ENCODE data around the gene MACROH2A2. TPM values are rescaled to one million over a fixed set of nuclear protein-coding genes. Genes with fewer than 3 reads are reported as not detected.

MACROH2A2 gene
- total and polyA plus RNA-seq, 2 experiments from 2014 or later: 11.6 to 16.2 TPM

- TF ChIP-seq REST (IDR thresholded peaks at IDR 0.05; ENCODE audit: unreplicated experiment) (no peak), NANOG (IDR thresholded peaks at IDR 0.05; ENCODE audit: borderline replicate concordance) (no peak)
Observed at GRCh38 chr10:70131560-70131937, 78.9 kb downstream of the MACROH2A2 start (continued).

GRCh38 chr10:70132098-70133029, 79.7 kb downstream of the MACROH2A2 start, which contains the start of gene AIFM2:
Gene AIFM2, minus strand, starts transcription at chr10:70132825. Its CDS starts 8,741 bp downstream, at chr10:70124084.
- TF ChIP-seq ZNF114 (CRISPR knock-in tag; IDR thresholded peaks at IDR 0.05) (no peak), POLR2AphosphoS5 (IDR thresholded peaks at IDR 0.05; ENCODE audit: low read depth) (peak; percentile 40; the same call in 1 of the 2 replicates)
- H3K9me2 ChIP-seq (ENCODE audit: insufficient read depth): no peaks in the 10 kb centered on the region
- DNase-seq (ENCODE audit: low spot score): peak; percentile 91
- no peaks in the 10 kb centered on the region for H3K79me2 ChIP-seq (replicated peaks; ENCODE audit: insufficient read depth)
- H3K27ac ChIP-seq (ENCODE audit: low read depth): no peak within 1 kb of the TSS
- Mint-ChIP-seq H3K4me3 (peak within 1 kb of the TSS; percentile 85), H3K36me3 (ENCODE audit: low read depth) (peaks cover 3% of the 10 kb centered on the region; the same call in 2 of the 3 replicates), H3K27me3 (ENCODE audit: insufficient read depth, low read depth, poor library complexity) (peaks cover 16% of the 10 kb centered on the region), H3K4me1 (peaks cover 6% of the 10 kb centered on the region), H3K27ac (peak within 1 kb of the TSS; percentile 72), H3K9me3 (no peaks in the 10 kb centered on the region)
- peak within 1 kb of the TSS; percentile 61 for H3K4me3 ChIP-seq
- H4K20me1 ChIP-seq (replicated peaks; ENCODE audit: insufficient read depth): no peaks in the 10 kb centered on the region
- H3K4me1 ChIP-seq (ENCODE audit: insufficient read depth): peaks cover 5% of the 10 kb centered on the region; the same call in 1 of the 2 replicates
- peaks cover 32% of the 10 kb centered on the region; the same call in 1 of the 2 replicates for H3K27me3 ChIP-seq (ENCODE audit: insufficient read depth)
- H3K4me2 ChIP-seq: peak within 1 kb of the TSS; percentile 91
- H2AFZ ChIP-seq: peak within 1 kb of the TSS; percentile 97
- no peaks in the 10 kb centered on the region for H3K36me3 ChIP-seq (ENCODE audit: insufficient read depth)
- ATAC-seq: peak; percentile 88
- H3F3A ChIP-seq (replicated peaks; ENCODE audit: low read depth): peaks cover 5% of the 10 kb centered on the region; the same call in 1 of the 2 replicates

DNA sequence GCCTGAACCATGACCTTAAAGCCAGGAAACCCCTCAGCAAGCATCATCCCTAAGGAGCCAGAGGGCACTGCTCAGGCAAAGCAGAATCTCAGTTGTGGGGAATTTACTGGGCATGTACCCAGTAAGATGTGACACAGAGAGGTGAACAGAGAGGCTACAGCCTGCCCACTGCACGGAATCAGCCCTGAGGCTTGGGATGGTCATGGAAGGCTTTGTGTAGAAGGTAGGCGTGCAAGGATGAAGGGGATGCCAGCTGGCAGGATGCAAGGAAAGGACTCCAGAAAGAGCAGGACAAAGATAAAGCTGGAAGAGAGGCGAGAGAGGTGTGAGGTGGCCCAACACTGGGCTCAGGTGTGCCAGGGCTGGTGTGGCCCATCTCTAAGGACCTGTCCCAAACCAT, 82.4 kb downstream of the MACROH2A2 start:
- H3K27ac ChIP-seq (ENCODE audit: low read depth): no peak overlapping the region
- no peaks in the 10 kb centered on the region for H4K20me1 ChIP-seq (replicated peaks; ENCODE audit: insufficient read depth)
- TF ChIP-seq POLR2AphosphoS5 (IDR thresholded peaks at IDR 0.05; ENCODE audit: low read depth): no peak
- TF ChIP-seq REST (IDR thresholded peaks at IDR 0.05; ENCODE audit: unreplicated experiment): no peak
- no peak for TF ChIP-seq ZNF114 (CRISPR knock-in tag; IDR thresholded peaks at IDR 0.05)
- TF ChIP-seq, protein P1, sequence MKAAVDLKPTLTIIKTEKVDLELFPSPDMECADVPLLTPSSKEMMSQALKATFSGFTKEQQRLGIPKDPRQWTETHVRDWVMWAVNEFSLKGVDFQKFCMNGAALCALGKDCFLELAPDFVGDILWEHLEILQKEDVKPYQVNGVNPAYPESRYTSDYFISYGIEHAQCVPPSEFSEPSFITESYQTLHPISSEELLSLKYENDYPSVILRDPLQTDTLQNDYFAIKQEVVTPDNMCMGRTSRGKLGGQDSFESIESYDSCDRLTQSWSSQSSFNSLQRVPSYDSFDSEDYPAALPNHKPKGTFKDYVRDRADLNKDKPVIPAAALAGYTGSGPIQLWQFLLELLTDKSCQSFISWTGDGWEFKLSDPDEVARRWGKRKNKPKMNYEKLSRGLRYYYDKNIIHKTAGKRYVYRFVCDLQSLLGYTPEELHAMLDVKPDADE (IDR thresholded peaks at IDR 0.05): no peak
- no peak for TF ChIP-seq EZH2phosphoT487 (IDR thresholded peaks at IDR 0.05; ENCODE audit: unreplicated experiment)
- H3F3A ChIP-seq (replicated peaks; ENCODE audit: low read depth): peaks cover 5% of the 10 kb centered on the region; the same call in 1 of the 2 replicates
- H3K36me3 ChIP-seq (ENCODE audit: insufficient read depth): no peaks in the 10 kb centered on the region
- peaks cover 5% of the 10 kb centered on the region; the same call in 1 of the 2 replicates for H3K4me1 ChIP-seq (ENCODE audit: insufficient read depth)
- peaks cover 32% of the 10 kb centered on the region; the same call in 1 of the 2 replicates for H3K27me3 ChIP-seq (ENCODE audit: insufficient read depth)
- ATAC-seq: no peak
- no peak for DNase-seq (ENCODE audit: low spot score)
- peaks cover 3% of the 10 kb centered on the region; the same call in 2 of the 3 replicates for H3K36me3 Mint-ChIP-seq (ENCODE audit: low read depth)
- no peaks in the 10 kb centered on the region for H3K9me3 Mint-ChIP-seq
- no peak overlapping the region for H3K4me2 ChIP-seq
- no peak overlapping the region for H3K4me3 ChIP-seq
- no peaks in the 10 kb centered on the region for H3K79me2 ChIP-seq (replicated peaks; ENCODE audit: insufficient read depth)
- H3K9me2 ChIP-seq (ENCODE audit: insufficient read depth): no peaks in the 10 kb centered on the region
- no peak overlapping the region for H3K27ac Mint-ChIP-seq
- H3K4me3 Mint-ChIP-seq: no peak overlapping the region
- peaks cover 23% of the 10 kb centered on the region for H3K27me3 Mint-ChIP-seq (ENCODE audit: insufficient read depth, low read depth, poor library complexity)
- no peak overlapping the region for H2AFZ ChIP-seq
- peaks cover 6% of the 10 kb centered on the region for H3K4me1 Mint-ChIP-seq

Measured in GM23338 (cell line).